Activated T-helper 2 cell treated with anti-CD3 and anti-CD28 coated beads, Interferon-gamma antibody, Interleukin-2, Interleukin-4, amounts not matched to agents 10 μg/mL and 5 μg/mL and 100 μg/mL, durations not matched to agents 14 hours and 24 hours and 36 hours (primary cell): ENCODE measurements around the gene CARMIL1. TPM values are rescaled to one million over a fixed set of nuclear protein-coding genes. Genes with fewer than 3 reads are reported as not detected.

Experiments used
- DNase-seq: peaks from one replicate; pipeline ENCODE4 v3.0.0; 2021; ENCODE audit warnings: low spot score
- H3K27ac Mint-ChIP-seq: one replicate; pipeline ENCODE4 v1.8.0; 2021; ENCODE audit warnings: mixed read lengths
- H3K27me3 Mint-ChIP-seq: one replicate; pipeline ENCODE4 v1.8.0; 2021; ENCODE audit warnings: low read depth, mixed read lengths
- H3K36me3 Mint-ChIP-seq: one replicate; pipeline ENCODE4 v1.8.0; 2021; ENCODE audit warnings: low read depth, mixed read lengths
- H3K4me1 Mint-ChIP-seq: one replicate; pipeline ENCODE4 v1.8.0; 2021; ENCODE audit warnings: low read depth, mixed read lengths
- H3K4me3 Mint-ChIP-seq: one replicate; pipeline ENCODE4 v1.8.0; 2021; ENCODE audit warnings: low read depth, mild to moderate bottlenecking, moderate library complexity, mixed read lengths
- H3K9me3 Mint-ChIP-seq: one replicate; pipeline ENCODE4 v1.8.0; 2021; ENCODE audit warnings: mixed read lengths
- intact Hi-C: fragments of 100-400 bp; cut with micrococcal nuclease; formaldehyde crosslinking; loops from one replicate; pipeline ENCODE4 v1.15.1; 2023
- total RNA-seq: library from RNA; stranded (reverse); gene quantifications from 2 replicates; pipeline ENCODE4 v1.2.3, GENCODE V29; 2022

The CARMIL1 gene
- total RNA-seq, 1 donor from 2014 or later = 1.7 TPM

- no peak overlapping the region for H3K4me3 Mint-ChIP-seq
- H3K4me1 Mint-ChIP-seq = no peaks in the 10 kb centered on the region
- no peaks in the 10 kb centered on the region for H3K36me3 Mint-ChIP-seq
- intact Hi-C loops = no loop called here
- no peaks in the 10 kb centered on the region for H3K27me3 Mint-ChIP-seq
- no peaks in the 10 kb centered on the region for H3K9me3 Mint-ChIP-seq
- H3K27ac Mint-ChIP-seq = no peak overlapping the region
- DNase-seq = no peak
Measured at GRCh38 chr6:25497383-25498040, 218.3 kb downstream of the CARMIL1 start.

- no peaks in the 10 kb centered on the region for H3K27me3 Mint-ChIP-seq
- no peak for DNase-seq
- no peak overlapping the region for H3K27ac Mint-ChIP-seq
- no peaks in the 10 kb centered on the region for H3K36me3 Mint-ChIP-seq
- no peak overlapping the region for H3K4me3 Mint-ChIP-seq
- intact Hi-C loops = no loop called here
- H3K9me3 Mint-ChIP-seq = no peaks in the 10 kb centered on the region
- no peaks in the 10 kb centered on the region for H3K4me1 Mint-ChIP-seq
Measured at GRCh38 chr6:25498505-25498904, 219.3 kb downstream of the CARMIL1 start.

- H3K9me3 Mint-ChIP-seq = no peaks in the 10 kb centered on the region
- no peak overlapping the region for H3K4me3 Mint-ChIP-seq
- intact Hi-C loops = no loop called here
- no peaks in the 10 kb centered on the region for H3K27me3 Mint-ChIP-seq
- no peaks in the 10 kb centered on the region for H3K4me1 Mint-ChIP-seq
- H3K36me3 Mint-ChIP-seq = no peaks in the 10 kb centered on the region
- DNase-seq = no peak
- no peak overlapping the region for H3K27ac Mint-ChIP-seq
Measured at GRCh38 chr6:25499615-25500235, 220.6 kb downstream of the CARMIL1 start.

- intact Hi-C loops = no loop called here
- Mint-ChIP-seq H3K27me3 (peaks cover 3% of the 10 kb centered on the region), H3K4me1 (no peaks in the 10 kb centered on the region), H3K9me3 (no peaks in the 10 kb centered on the region), H3K27ac (no peak overlapping the region), H3K36me3 (no peaks in the 10 kb centered on the region), H3K4me3 (no peak overlapping the region)
- no peak for DNase-seq
Measured at GRCh38 chr6:25503686-25504085, 224.5 kb downstream of the CARMIL1 start.

GRCh38 chr6:25504661-25505060 lies 225.5 kb downstream of the CARMIL1 start:
- DNase-seq = no peak
- Mint-ChIP-seq H3K27ac (no peak overlapping the region), H3K4me3 (no peak overlapping the region), H3K27me3 (peaks cover 3% of the 10 kb centered on the region), H3K36me3 (no peaks in the 10 kb centered on the region), H3K4me1 (no peaks in the 10 kb centered on the region), H3K9me3 (no peaks in the 10 kb centered on the region)
- intact Hi-C loops = no loop called here

GRCh38 chr6:25506020-25506419 lies 226.8 kb downstream of the CARMIL1 start:
- no peaks in the 10 kb centered on the region for H3K4me1 Mint-ChIP-seq
- intact Hi-C loops = no loop called here
- H3K4me3 Mint-ChIP-seq = no peak overlapping the region

GRCh38 chr6:25508051-25508450 lies 228.9 kb downstream of the CARMIL1 start:
- intact Hi-C loops = no loop called here
- H3K9me3 Mint-ChIP-seq = no peaks in the 10 kb centered on the region
- H3K36me3 Mint-ChIP-seq = no peaks in the 10 kb centered on the region
- H3K27me3 Mint-ChIP-seq = peaks cover 3% of the 10 kb centered on the region
- no peak overlapping the region for H3K4me3 Mint-ChIP-seq
- H3K27ac Mint-ChIP-seq = no peak overlapping the region
- no peak for DNase-seq
- no peaks in the 10 kb centered on the region for H3K4me1 Mint-ChIP-seq

More at GRCh38 chr6:25506020-25506419, 226.8 kb downstream of the CARMIL1 start:
- no peak for DNase-seq
- no peak overlapping the region for H3K27ac Mint-ChIP-seq
- H3K36me3 Mint-ChIP-seq = no peaks in the 10 kb centered on the region
- H3K27me3 Mint-ChIP-seq = peaks cover 3% of the 10 kb centered on the region
- no peaks in the 10 kb centered on the region for H3K9me3 Mint-ChIP-seq

GRCh38 chr6:25511376-25511775 lies 232.2 kb downstream of the CARMIL1 start:
- Mint-ChIP-seq H3K36me3 (no peaks in the 10 kb centered on the region), H3K4me3 (no peak overlapping the region), H3K4me1 (no peaks in the 10 kb centered on the region), H3K27me3 (peaks cover 3% of the 10 kb centered on the region), H3K9me3 (no peaks in the 10 kb centered on the region), H3K27ac (no peak overlapping the region)
- intact Hi-C loops = no loop called here
- DNase-seq = no peak

- Mint-ChIP-seq H3K4me3 (no peak overlapping the region), H3K9me3 (no peaks in the 10 kb centered on the region), H3K36me3 (no peaks in the 10 kb centered on the region), H3K27ac (no peak overlapping the region), H3K4me1 (no peaks in the 10 kb centered on the region), H3K27me3 (no peaks in the 10 kb centered on the region)
- intact Hi-C loops = no loop called here
- DNase-seq = no peak
Measured at GRCh38 chr6:25512560-25512959, 233.4 kb downstream of the CARMIL1 start.

GRCh38 chr6:25519856-25520255 lies 240.7 kb downstream of the CARMIL1 start:
- Mint-ChIP-seq H3K27ac (no peak overlapping the region), H3K36me3 (no peaks in the 10 kb centered on the region), H3K4me3 (no peak overlapping the region), H3K9me3 (no peaks in the 10 kb centered on the region), H3K27me3 (no peaks in the 10 kb centered on the region), H3K4me1 (no peaks in the 10 kb centered on the region)
- DNase-seq = no peak
- intact Hi-C loops = no loop called here

GRCh38 chr6:25524542-25524941 lies 245.4 kb downstream of the CARMIL1 start:
- DNase-seq = no peak
- intact Hi-C loops = no loop called here
- no peaks in the 10 kb centered on the region for H3K4me1 Mint-ChIP-seq
- H3K27me3 Mint-ChIP-seq = no peaks in the 10 kb centered on the region
- H3K27ac Mint-ChIP-seq = no peak overlapping the region
- no peaks in the 10 kb centered on the region for H3K36me3 Mint-ChIP-seq
- H3K4me3 Mint-ChIP-seq = no peak overlapping the region
- H3K9me3 Mint-ChIP-seq = no peaks in the 10 kb centered on the region

GRCh38 chr6:25525078-25525477 lies 245.9 kb downstream of the CARMIL1 start:
- H3K36me3 Mint-ChIP-seq = no peaks in the 10 kb centered on the region
- H3K4me3 Mint-ChIP-seq = no peak overlapping the region
- H3K27me3 Mint-ChIP-seq = no peaks in the 10 kb centered on the region
- H3K4me1 Mint-ChIP-seq = no peaks in the 10 kb centered on the region
- no peak overlapping the region for H3K27ac Mint-ChIP-seq
- intact Hi-C loops = no loop called here
- no peak for DNase-seq
- no peaks in the 10 kb centered on the region for H3K9me3 Mint-ChIP-seq

- no peak overlapping the region for H3K4me3 Mint-ChIP-seq
- H3K36me3 Mint-ChIP-seq = no peaks in the 10 kb centered on the region
- H3K27ac Mint-ChIP-seq = no peak overlapping the region
- no peaks in the 10 kb centered on the region for H3K9me3 Mint-ChIP-seq
- no peak for DNase-seq
- intact Hi-C loops = no loop called here
- peaks cover 1% of the 10 kb centered on the region for H3K4me1 Mint-ChIP-seq
- peaks cover 4% of the 10 kb centered on the region for H3K27me3 Mint-ChIP-seq
Measured at GRCh38 chr6:25534942-25535631, 255.9 kb downstream of the CARMIL1 start.
